Osteoblast (primary cell): ENCODE data around the gene AFMID. TPM values are rescaled to one million over a fixed set of nuclear protein-coding genes. Genes with fewer than 3 reads are reported as not detected.
A peak's percentile ranks its signal among the peaks of the same experiment; 100 is the strongest.

ENCODE experiments used
- DNase-seq: peaks from one replicate; pipeline ENCODE4 v3.0.0; 2011; ENCODE audit warnings: low spot score, mixed read lengths; ENCODE audit not compliant: insufficient read length; ENCODE audit errors: missing footprints
- H2AFZ ChIP-seq: 2 replicates; pipeline ENCODE4 v1.6.0; 2011; ENCODE audit warnings: mild to moderate bottlenecking, low read length
- H3K27ac ChIP-seq: 2 replicates; pipeline ENCODE4 v1.5.1; 2011; ENCODE audit warnings: mild to moderate bottlenecking, low read depth, low read length, moderate library complexity
- H3K27me3 ChIP-seq: 2 replicates; pipeline ENCODE4 v1.6.0; 2012; ENCODE audit warnings: mild to moderate bottlenecking, control low read depth, inconsistent platforms, low read length, moderate library complexity; ENCODE audit not compliant: insufficient read depth
- H3K36me3 ChIP-seq: 2 replicates; pipeline ENCODE4 v1.5.1; 2011; ENCODE audit warnings: mild to moderate bottlenecking, low read length, control low read depth, moderate library complexity; ENCODE audit not compliant: insufficient read depth
- H3K4me1 ChIP-seq: 2 replicates; pipeline ENCODE4 v1.5.1; 2011; ENCODE audit warnings: mild to moderate bottlenecking, low read length, control low read depth, moderate library complexity; ENCODE audit not compliant: insufficient read depth
- H3K4me2 ChIP-seq: 2 replicates; pipeline ENCODE4 v1.6.0; 2011; ENCODE audit warnings: mild to moderate bottlenecking, low read length; ENCODE audit not compliant: insufficient read depth
- H3K4me3 ChIP-seq: fragments of 200-600 bp; sonication (generic); 3 replicates; pipeline ENCODE4 v1.5.1; 2012; ENCODE audit warnings: mild to moderate bottlenecking, low read length, inconsistent platforms; ENCODE audit not compliant: insufficient read depth
- H3K79me2 ChIP-seq: 2 replicates; pipeline ENCODE4 v1.6.0; 2012; ENCODE audit warnings: mild to moderate bottlenecking, low read length, control low read depth, inconsistent platforms; ENCODE audit not compliant: insufficient read depth
- H3K9me3 ChIP-seq: 2 replicates; pipeline ENCODE4 v1.5.1; 2011; ENCODE audit warnings: low read depth, low read length, control low read depth
- H4K20me1 ChIP-seq: 2 replicates; pipeline ENCODE4 v1.6.0; 2012; ENCODE audit warnings: mild to moderate bottlenecking, low read length, control low read depth; ENCODE audit not compliant: insufficient read depth
- CTCF ChIP-seq: IDR thresholded peaks from 2 replicates; pipeline ENCODE4 v1.5.1; 2011; ENCODE audit warnings: mild to moderate bottlenecking, low read depth, low read length, moderate library complexity; ENCODE audit errors: extremely low read depth
- total RNA-seq: library from RNA; depleted of rRNA; stranded (reverse); fragments of >200 nt; gene quantifications from 2 replicates; pipeline ENCODE4 v1.2.3, GENCODE V29; 2012

Gene AFMID
- total RNA-seq, 1 donor: 23.2 TPM

GRCh38 chr17:78140169-78141051 lies 46.8 kb upstream of the AFMID start:
- H3K36me3 ChIP-seq: no peaks in the 10 kb centered on the region
- no peak for TF ChIP-seq CTCF
- H3K4me3 ChIP-seq: no peak overlapping the region
- H3K27ac ChIP-seq: no peak overlapping the region
- H3K4me2 ChIP-seq: no peak overlapping the region
- no peak overlapping the region for H2AFZ ChIP-seq
- DNase-seq: peak; percentile 92
- H3K4me1 ChIP-seq: no peaks in the 10 kb centered on the region
- H3K27me3 ChIP-seq: no peaks in the 10 kb centered on the region
- no peaks in the 10 kb centered on the region for H3K9me3 ChIP-seq
- no peaks in the 10 kb centered on the region for H3K79me2 ChIP-seq
- no peaks in the 10 kb centered on the region for H4K20me1 ChIP-seq

GRCh38 chr17:78141437-78142118 lies 45.6 kb upstream of the AFMID start:
- Histone ChIP-seq H4K20me1 (no peaks in the 10 kb centered on the region), H3K79me2 (no peaks in the 10 kb centered on the region), H3K4me2 (no peak overlapping the region), H3K27me3 (no peaks in the 10 kb centered on the region), H3K4me3 (no peak overlapping the region), H3K36me3 (no peaks in the 10 kb centered on the region), H3K4me1 (no peaks in the 10 kb centered on the region), H2AFZ (no peak overlapping the region), H3K9me3 (no peaks in the 10 kb centered on the region), H3K27ac (no peak overlapping the region)
- no peak for TF ChIP-seq CTCF
- peak; percentile 35 for DNase-seq

- Histone ChIP-seq H3K4me2 (no peak overlapping the region), H2AFZ (no peak overlapping the region), H3K79me2 (no peaks in the 10 kb centered on the region), H3K27me3 (no peaks in the 10 kb centered on the region), H3K4me1 (no peaks in the 10 kb centered on the region), H3K9me3 (no peaks in the 10 kb centered on the region), H4K20me1 (no peaks in the 10 kb centered on the region), H3K4me3 (no peak overlapping the region), H3K36me3 (no peaks in the 10 kb centered on the region), H3K27ac (no peak overlapping the region)
- TF ChIP-seq CTCF: no peak
- DNase-seq: peak; percentile 81
These were observed 44.9 kb upstream of the AFMID start for GRCh38 chr17:78142119-78142861.
